HepG2 (cell line): ENCODE measurements around the gene PPP1R18. TPM values are rescaled to one million over a fixed set of nuclear protein-coding genes. Genes with fewer than 3 reads are reported as not detected.

Experiments used
- GLMP ChIP-seq: sonication (generic); formaldehyde crosslinking; IDR thresholded peaks from 2 replicates; pipeline ENCODE4 v1.9.0; 2021; ENCODE audit warnings: missing genetic modification reagents, mild to moderate bottlenecking, borderline replicate concordance
- HNRNPL ChIP-seq: fragments of 200-400 bp; formaldehyde crosslinking; IDR thresholded peaks from 2 replicates; pipeline ENCODE4 v1.6.1; 2017; ENCODE audit warnings: mild to moderate bottlenecking, low read depth, low read length
- HOXD1 ChIP-seq: sonication (generic); formaldehyde crosslinking; IDR thresholded peaks from 2 replicates; pipeline ENCODE4 v1.5.0; 2020; ENCODE audit warnings: missing genetic modification reagents
- MAFG ChIP-seq: sonication (generic); formaldehyde crosslinking; IDR thresholded peaks from 2 replicates; pipeline ENCODE4 v1.5.1; 2020; ENCODE audit warnings: mild to moderate bottlenecking, missing genetic modification reagents
- NPAS2 ChIP-seq: sonication (generic); formaldehyde crosslinking; IDR thresholded peaks from 2 replicates; pipeline ENCODE4 v1.8.0; 2022; ENCODE audit warnings: mild to moderate bottlenecking, missing genetic modification reagents, borderline replicate concordance
- PLRG1 ChIP-seq: fragments of 450-650 bp; conservative IDR thresholded peaks from 2 replicates; pipeline ENCODE4 v1.6.1; 2016
- SMAD3 ChIP-seq: sonication (generic); formaldehyde crosslinking; IDR thresholded peaks from 2 replicates; pipeline ENCODE4 v1.4.0; 2020; ENCODE audit warnings: missing genetic modification reagents
- SOX6 ChIP-seq, 2 experiments: fragments of 450-650 bp in 1 of 2; sonication (generic) in 1 of 2; formaldehyde crosslinking in 1 of 2; IDR thresholded peaks; 2 replicates each; pipeline versions ENCODE4 v1.4.0 to v1.6.1; 2017 to 2020; ENCODE audit warnings: antibody characterized with exemption in 1 of 2, mild to moderate bottlenecking in 1 of 2, missing genetic modification reagents in 1 of 2
- TEF ChIP-seq: sonication (generic); formaldehyde crosslinking; IDR thresholded peaks from 2 replicates; pipeline ENCODE4 v1.5.0; 2020; ENCODE audit warnings: missing genetic modification reagents
- ZBTB46 ChIP-seq: sonication (generic); formaldehyde crosslinking; IDR thresholded peaks from 2 replicates; pipeline ENCODE4 v1.4.0; 2020; ENCODE audit warnings: mild to moderate bottlenecking, missing genetic modification reagents, borderline replicate concordance
- ZMYM4 ChIP-seq: sonication (generic); formaldehyde crosslinking; IDR thresholded peaks from 2 replicates; pipeline ENCODE4 v1.8.1; 2023; ENCODE audit warnings: mild to moderate bottlenecking, missing genetic modification reagents
- ZNF138 ChIP-seq: sonication (generic); formaldehyde crosslinking; IDR thresholded peaks from 2 replicates; pipeline ENCODE4 v1.5.0; 2020; ENCODE audit warnings: mild to moderate bottlenecking, low read depth, missing genetic modification reagents
- ZNF230 ChIP-seq: sonication (generic); formaldehyde crosslinking; IDR thresholded peaks from 2 replicates; pipeline ENCODE4 v1.4.0; 2020; ENCODE audit warnings: mild to moderate bottlenecking, missing genetic modification reagents
- ZNF354B ChIP-seq: sonication (generic); formaldehyde crosslinking; IDR thresholded peaks from 2 replicates; pipeline ENCODE4 v1.8.0; 2022; ENCODE audit warnings: mild to moderate bottlenecking, missing genetic modification reagents
- ZNF552 ChIP-seq: sonication (generic); formaldehyde crosslinking; IDR thresholded peaks from 2 replicates; pipeline ENCODE4 v1.9.0; 2022; ENCODE audit warnings: missing genetic modification reagents, mild to moderate bottlenecking, borderline replicate concordance
- ZNF567 ChIP-seq: sonication (generic); formaldehyde crosslinking; IDR thresholded peaks from 2 replicates; pipeline ENCODE4 v1.8.1; 2023; ENCODE audit warnings: mild to moderate bottlenecking, missing genetic modification reagents, borderline replicate concordance
- ZNF660 ChIP-seq: sonication (generic); formaldehyde crosslinking; IDR thresholded peaks from 2 replicates; pipeline ENCODE4 v1.5.1; 2020; ENCODE audit warnings: mild to moderate bottlenecking, low read depth, missing genetic modification reagents, borderline replicate concordance
- ZNF770 ChIP-seq: sonication (generic); formaldehyde crosslinking; IDR thresholded peaks from 2 replicates; pipeline ENCODE4 v1.5.0; 2020; ENCODE audit warnings: mild to moderate bottlenecking, missing genetic modification reagents
- ZSCAN31 ChIP-seq: sonication (generic); formaldehyde crosslinking; IDR thresholded peaks from 2 replicates; pipeline ENCODE4 v1.5.0; 2020; ENCODE audit warnings: low read depth, mild to moderate bottlenecking, missing genetic modification reagents
- polyA plus RNA-seq, 8 experiments: library from polyadenylated mRNA; depleted of rRNA in 3 of 8; stranded (reverse) in 7 of 8; unstranded in 1 of 8; fragments of >200 nt; fragmentation: Illumina TruSeq in 4 of 8; extraction: Trizol in 4 of 8; gene quantifications; 2 replicates each; pipeline versions ENCODE4 v1.2.1 to v1.2.3, GENCODE V29; 2011 to 2016; ENCODE audit warnings: low read depth in 4 of 8, missing spikeins in 1 of 8, mixed read lengths in 1 of 8; ENCODE audit not compliant: insufficient read depth in 1 of 8
- total RNA-seq, 5 experiments: library from RNA; depleted of rRNA; stranded (reverse); fragments of >200 nt; fragmentation: Illumina TruSeq; extraction: Trizol; gene quantifications; 2 replicates each; pipeline ENCODE4 v1.2.3, GENCODE V29; 2016; ENCODE audit warnings: low read depth in 1 of 5

PPP1R18 gene
- total and polyA plus RNA-seq, 2 of the 13 experiments (the other 11 are each of a cell fraction or from before 2014, with no cell fraction given): 4.9 to 9.2 TPM

GRCh38 chr6:30626484-30627366, 59.7 kb downstream of the PPP1R18 start, which contains the start of gene ATAT1 (continued):
- no peak for TF ChIP-seq GLMP (CRISPR knock-in tag)
- peak; percentile 98 for TF ChIP-seq HNRNPL
- TF ChIP-seq HOXD1: no peak; the same call in 1 of the 2 replicates
- no peak for TF ChIP-seq TEF (CRISPR knock-in tag)
- TF ChIP-seq ZSCAN31 (CRISPR knock-in tag): 0 out of 2 replicates have a peak, but pooled peaks have one; percentile 69
- TF ChIP-seq PLRG1: no peak
- TF ChIP-seq SOX6 (IDR thresholded peaks at IDR 0.05): no peak
- peak; percentile 89 for TF ChIP-seq SOX6 (CRISPR knock-in tag; IDR thresholded peaks at IDR 0.05)
- TF ChIP-seq NPAS2 (CRISPR knock-in tag): no peak
- TF ChIP-seq ZBTB46 (CRISPR knock-in tag): no peak
- TF ChIP-seq MAFG (CRISPR knock-in tag): no peak
- no peak for TF ChIP-seq ZNF770 (CRISPR knock-in tag)
- no peak for TF ChIP-seq SMAD3 (CRISPR knock-in tag)
- no peak for TF ChIP-seq ZNF552 (CRISPR knock-in tag)
- no peak for TF ChIP-seq ZNF354B (CRISPR knock-in tag)
- TF ChIP-seq ZNF567: peak; percentile 91; the same call in 1 of the 2 replicates
- peak; percentile 93; the same call in 1 of the 2 replicates for TF ChIP-seq ZNF138 (CRISPR knock-in tag)
- TF ChIP-seq ZNF230 (CRISPR knock-in tag): peak; percentile 88; the same call in 1 of the 2 replicates
- TF ChIP-seq ZNF660 (CRISPR knock-in tag): 0 out of 2 replicates have a peak, but pooled peaks have one; percentile 26
- TF ChIP-seq ZMYM4 (CRISPR knock-in tag): peak; percentile 88
